ENCODE data around the gene AEBP1. TPM values are rescaled to one million over a fixed set of nuclear protein-coding genes. Genes with fewer than 3 reads are reported as not detected.

The AEBP1 gene
- total RNA-seq, 4 donors from 2014 or later = 33.9 to 151 (median 89.0) TPM

DNA sequence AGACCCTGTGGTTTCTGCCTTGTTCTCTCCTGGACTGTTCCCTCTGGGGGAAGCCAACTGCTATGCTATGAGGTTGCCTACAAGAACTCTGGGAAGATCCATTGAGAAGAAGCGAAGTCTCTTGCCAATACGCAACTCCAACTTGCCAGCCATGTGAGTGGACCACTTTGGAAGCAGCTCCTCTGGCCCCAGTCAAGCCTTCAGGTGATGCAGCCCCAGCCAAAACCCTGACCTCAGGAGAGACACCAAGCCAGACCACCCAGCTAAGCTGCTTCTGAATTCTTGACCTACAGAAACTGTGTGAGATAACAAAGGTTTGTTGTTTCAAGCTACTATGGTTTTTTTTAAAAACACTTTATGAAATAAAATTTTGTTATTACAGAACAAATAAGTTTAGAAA, 57.2 kb downstream of the AEBP1 start:
- WGBS, 2 donors (ENCODE audit: low coverage in 1 of 2) = 100% methylated on average over 2 of the region's 2 CpGs; no CpG with 5 or more reads in 1 of the 2 donors
- no peak for DNase-seq
- intact Hi-C loops (cut with DNase I; ENCODE audit: low total_unique reads) = no loop called here
- H3K9me3 ChIP-seq = no peaks in the 10 kb centered on the region
- in situ Hi-C loops (cut with MboI; ENCODE audit: low pct_ligation_motif_present in 1 of 4, low pct_unique_long_range_greater_than_20kb in 1 of 4, low sequenced_read_pairs in 3 of 4) = no loop called here
- H3K27me3 ChIP-seq = no peaks in the 10 kb centered on the region
- H3K36me3 ChIP-seq = no peaks in the 10 kb centered on the region
- no peak overlapping the region for H3K4me3 ChIP-seq
- no peak overlapping the region for H3K27ac ChIP-seq
- no peaks in the 10 kb centered on the region for H3K4me1 ChIP-seq
- TF ChIP-seq, protein P1, sequence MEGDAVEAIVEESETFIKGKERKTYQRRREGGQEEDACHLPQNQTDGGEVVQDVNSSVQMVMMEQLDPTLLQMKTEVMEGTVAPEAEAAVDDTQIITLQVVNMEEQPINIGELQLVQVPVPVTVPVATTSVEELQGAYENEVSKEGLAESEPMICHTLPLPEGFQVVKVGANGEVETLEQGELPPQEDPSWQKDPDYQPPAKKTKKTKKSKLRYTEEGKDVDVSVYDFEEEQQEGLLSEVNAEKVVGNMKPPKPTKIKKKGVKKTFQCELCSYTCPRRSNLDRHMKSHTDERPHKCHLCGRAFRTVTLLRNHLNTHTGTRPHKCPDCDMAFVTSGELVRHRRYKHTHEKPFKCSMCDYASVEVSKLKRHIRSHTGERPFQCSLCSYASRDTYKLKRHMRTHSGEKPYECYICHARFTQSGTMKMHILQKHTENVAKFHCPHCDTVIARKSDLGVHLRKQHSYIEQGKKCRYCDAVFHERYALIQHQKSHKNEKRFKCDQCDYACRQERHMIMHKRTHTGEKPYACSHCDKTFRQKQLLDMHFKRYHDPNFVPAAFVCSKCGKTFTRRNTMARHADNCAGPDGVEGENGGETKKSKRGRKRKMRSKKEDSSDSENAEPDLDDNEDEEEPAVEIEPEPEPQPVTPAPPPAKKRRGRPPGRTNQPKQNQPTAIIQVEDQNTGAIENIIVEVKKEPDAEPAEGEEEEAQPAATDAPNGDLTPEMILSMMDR (IDR thresholded peaks at IDR 0.05) = no peak
- TF ChIP-seq POLR2AphosphoS5 (IDR thresholded peaks at IDR 0.05) (no peak), EP300 (IDR thresholded peaks at IDR 0.05; ENCODE audit: low read depth) (no peak), POLR2A (IDR thresholded peaks at IDR 0.05) (no peak)

DNA sequence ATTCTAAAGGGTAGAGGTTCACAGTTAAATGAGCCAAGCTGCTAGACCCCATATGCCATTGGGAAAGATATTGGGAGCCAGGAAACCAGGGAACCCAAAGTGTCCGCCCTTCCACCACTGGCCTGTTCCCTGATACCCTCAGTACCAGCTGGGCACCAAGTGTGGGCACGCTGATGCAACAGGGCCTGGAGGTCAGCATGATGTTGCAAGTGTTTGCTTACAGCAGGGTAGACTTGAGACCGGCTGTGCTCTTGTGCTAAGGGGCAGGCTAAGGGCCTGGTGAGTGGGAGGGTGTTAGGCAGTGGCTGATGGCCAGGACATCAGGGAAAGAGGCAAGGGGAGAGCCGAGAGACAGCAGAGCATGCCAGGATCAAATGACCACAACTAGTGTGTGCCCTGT, 58.0 kb downstream of the AEBP1 start:
- DNase-seq = no peak
- no peaks in the 10 kb centered on the region for H3K36me3 ChIP-seq
- H3K4me3 ChIP-seq = no peak overlapping the region
- TF ChIP-seq, protein P1 (IDR thresholded peaks at IDR 0.05) = no peak
- TF ChIP-seq POLR2AphosphoS5 (IDR thresholded peaks at IDR 0.05) = no peak
- no peak for TF ChIP-seq POLR2A (IDR thresholded peaks at IDR 0.05)
- H3K27ac ChIP-seq = no peak overlapping the region
- in situ Hi-C loops (cut with MboI; ENCODE audit: low pct_ligation_motif_present in 1 of 4, low pct_unique_long_range_greater_than_20kb in 1 of 4, low sequenced_read_pairs in 3 of 4) = no loop called here
- intact Hi-C loops (cut with DNase I; ENCODE audit: low total_unique reads) = no loop called here
- WGBS, 2 donors (ENCODE audit: low coverage in 1 of 2) = 84 to 100% methylated on average over 2 to 4 of the region's 4 CpGs
- H3K4me1 ChIP-seq = no peaks in the 10 kb centered on the region
- no peaks in the 10 kb centered on the region for H3K27me3 ChIP-seq
- H3K9me3 ChIP-seq = no peaks in the 10 kb centered on the region

DNA sequence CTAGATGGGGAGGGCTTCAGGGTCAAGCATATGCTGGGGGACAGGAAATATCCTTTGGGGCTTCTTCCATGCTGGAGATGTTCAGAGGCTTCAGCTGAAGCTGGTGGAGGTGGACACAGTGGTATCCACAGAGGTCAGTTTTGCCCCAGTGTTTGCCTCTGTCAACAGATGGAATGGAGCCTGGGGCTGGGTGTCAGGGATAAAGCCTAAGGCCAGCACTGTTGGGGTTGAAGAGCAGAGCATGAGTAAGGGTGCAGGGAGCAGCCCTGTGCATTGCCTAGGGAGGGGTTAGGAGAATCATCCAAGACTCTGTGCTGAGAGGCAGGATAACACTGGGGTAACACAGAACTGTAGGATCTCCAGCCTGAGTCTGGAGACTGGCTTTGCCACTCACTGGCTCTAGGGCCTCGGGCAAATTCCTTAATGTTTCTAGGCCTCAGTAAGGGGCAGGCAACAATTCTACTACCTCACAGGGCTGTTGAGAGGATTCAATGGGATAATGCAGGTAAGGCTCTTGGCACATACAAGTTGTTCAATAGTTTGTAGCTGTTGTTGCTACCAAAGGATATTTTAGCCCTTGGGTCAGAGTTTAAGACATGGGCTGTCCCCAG, 58.7 kb downstream of the AEBP1 start:
- intact Hi-C loops (cut with DNase I; ENCODE audit: low total_unique reads) (no loop called here), in situ Hi-C loops (cut with MboI; ENCODE audit: low pct_ligation_motif_present in 1 of 4, low pct_unique_long_range_greater_than_20kb in 1 of 4, low sequenced_read_pairs in 3 of 4) (no loop called here)
- DNase-seq = no peak
- Histone ChIP-seq H3K27me3 (no peaks in the 10 kb centered on the region), H3K4me1 (no peaks in the 10 kb centered on the region), H3K36me3 (no peaks in the 10 kb centered on the region), H3K4me3 (no peak overlapping the region), H3K27ac (no peak overlapping the region), H3K9me3 (no peaks in the 10 kb centered on the region)
- 73% methylated on average over 1 of the region's 1 CpG; no CpG with 5 or more reads in 1 of the 2 donors for whole genome bisulfite sequencing, 2 donors (ENCODE audit: low coverage in 1 of 2)
- TF ChIP-seq POLR2A (IDR thresholded peaks at IDR 0.05) (no peak), POLR2AphosphoS5 (IDR thresholded peaks at IDR 0.05) (no peak), EP300 (IDR thresholded peaks at IDR 0.05; ENCODE audit: low read depth) (no peak)
- TF ChIP-seq, protein P1 (IDR thresholded peaks at IDR 0.05) = no peak

DNA sequence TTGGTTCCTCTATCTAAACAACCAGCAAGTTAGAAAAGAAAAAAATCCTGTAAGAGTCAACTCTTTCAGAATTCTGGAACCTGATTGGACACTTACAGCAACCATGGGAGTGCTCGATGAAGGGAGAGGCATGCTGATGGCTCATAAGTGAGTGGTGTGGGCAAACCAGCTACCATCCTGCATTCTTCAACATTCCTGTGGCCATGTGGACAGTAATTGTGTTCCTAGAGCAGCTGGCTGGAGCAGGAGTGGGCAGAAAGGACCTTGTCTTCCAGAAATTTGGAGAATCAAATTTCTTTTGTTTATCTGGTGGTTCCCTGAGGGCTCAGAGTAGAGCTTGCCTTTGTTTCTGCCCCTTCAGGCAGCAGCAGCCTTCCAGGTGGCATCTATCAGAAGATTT, 59.4 kb downstream of the AEBP1 start:
- WGBS, 2 donors (ENCODE audit: low coverage in 1 of 2) = 44% methylated on average over 1 of the region's 1 CpG; no CpG with 5 or more reads in 1 of the 2 donors
- no peaks in the 10 kb centered on the region for H3K36me3 ChIP-seq
- intact Hi-C loops (cut with DNase I; ENCODE audit: low total_unique reads) = no loop called here
- TF ChIP-seq, protein P1 (IDR thresholded peaks at IDR 0.05) = no peak
- TF ChIP-seq EP300 (IDR thresholded peaks at IDR 0.05; ENCODE audit: low read depth) = no peak
- no peak for TF ChIP-seq POLR2AphosphoS5 (IDR thresholded peaks at IDR 0.05)
- TF ChIP-seq POLR2A (IDR thresholded peaks at IDR 0.05) = no peak
- no peaks in the 10 kb centered on the region for H3K4me1 ChIP-seq
- in situ Hi-C loops (cut with MboI; ENCODE audit: low pct_ligation_motif_present in 1 of 4, low pct_unique_long_range_greater_than_20kb in 1 of 4, low sequenced_read_pairs in 3 of 4) = no loop called here
- no peak overlapping the region for H3K27ac ChIP-seq
- H3K9me3 ChIP-seq = no peaks in the 10 kb centered on the region
- no peak overlapping the region for H3K4me3 ChIP-seq
- no peaks in the 10 kb centered on the region for H3K27me3 ChIP-seq
- DNase-seq = no peak

Small RNAs within 50 kb of the gene (small RNA-seq; reads per million reads assigned to genes)
- gene RNA5SP230 = 0 reads per million in 4 donors

Other genes starting within 250 kb of the AEBP1 start
- 100 to 1,000 TPM in 1 of 4 donors, 10 to 100 TPM in 3; 22.8 to 110 (median 73.4) TPM for gene MRPS24, start 234.8 kb upstream of the AEBP1 start, total RNA-seq
- gene URGCP, start 197.7 kb upstream of the AEBP1 start, total RNA-seq = 10 to 100 TPM; 54.5 to 84.2 (median 58.2) TPM
- gene UBE2D4, start 177.9 kb upstream of the AEBP1 start, total RNA-seq = 10 to 100 TPM; 13.3 to 55.7 (median 15.5) TPM
- not detected for gene SPDYE1, start 106.4 kb upstream of the AEBP1 start, total RNA-seq
- 100 to 1,000 TPM in 3 of 4 donors, 10 to 100 TPM in 1; 97.5 to 184 (median 137) TPM for gene DBNL, start 59.6 kb upstream of the AEBP1 start, total RNA-seq
- gene PGAM2, start 38.8 kb upstream of the AEBP1 start, total RNA-seq = 1 to 10 TPM in 1 of 4 donors, not detected in 3; 9.7 TPM
- gene POLM, start 21.8 kb upstream of the AEBP1 start, total RNA-seq = 100 to 1,000 TPM in 2 of 4 donors, 10 to 100 TPM in 2; 54.3 to 340 (median 81.1) TPM
- 10 to 100 TPM; 20.1 to 32.7 (median 22.7) TPM for gene POLD2, start 19.2 kb downstream of the AEBP1 start, total RNA-seq
- gene MYL7, start 37.0 kb downstream of the AEBP1 start, total RNA-seq = not detected
- gene GCK, start 85.1 kb downstream of the AEBP1 start, total RNA-seq = under 1 TPM in 2 of 4 donors, not detected in 2; 0.16 to 0.96 TPM
- 10 to 100 TPM; 46.6 to 80.1 (median 68.0) TPM for gene YKT6, start 96.6 kb downstream of the AEBP1 start, total RNA-seq
- gene CAMK2B, start 221.2 kb downstream of the AEBP1 start, total RNA-seq = 1 to 10 TPM in 1 of 4 donors, under 1 TPM in 2, not detected in 1; 0.16 to 2.8 (median 0.27) TPM